ENCODE measurements around the gene MAP2K7.
"Not testable (repeated sequence)": the region's sequence is repeated elsewhere in the genome, so short reads cannot be mapped to it uniquely, and the experiment has no call there.

GRCh38 chr19:7930030-7930429 lies 26.4 kb downstream of the MAP2K7 start:
- TF ChIP-seq POLR2A (IDR thresholded peaks at IDR 0.05; ENCODE audit: low read depth, low read length); POLR2AphosphoS5 (IDR thresholded peaks at IDR 0.05; ENCODE audit: low read depth, low read length); TAF1 (IDR thresholded peaks at IDR 0.05; ENCODE audit: borderline replicate concordance, low read depth, low read length): not testable (repeated sequence)
